Activated T-cell treated with anti-CD3 and anti-CD28 coated beads, Interleukin-2, amount 50 U/mL, for 72 hours (primary cell): ENCODE data around the gene MAPKAPK3. TPM values are rescaled to one million over a fixed set of nuclear protein-coding genes. Genes with fewer than 3 reads are reported as not detected.
A peak's percentile ranks its signal among the peaks of the same experiment; 100 is the strongest.

Source experiments
- ATAC-seq, 2 donors: fragments of 150-1000 bp; cut with Tn5 transposase; replicated peaks in 1 of 2; 2 replicates each; pipeline ENCODE4 v1.10.0; 2021; ENCODE audit warnings: moderate library complexity in 2 of 2, mild to moderate bottlenecking in 1 of 2
- DNase-seq, 2 donors: peaks; one replicate each; pipeline ENCODE4 v3.0.0; 2021 to 2022; ENCODE audit warnings: mixed read lengths in 1 of 2
- H3K27ac Mint-ChIP-seq: one replicate; pipeline ENCODE4 v1.8.0; 2022; ENCODE audit warnings: mild to moderate bottlenecking, moderate library complexity, mixed read lengths
- H3K27me3 Mint-ChIP-seq: one replicate; pipeline ENCODE4 v1.8.0; 2022; ENCODE audit warnings: low read depth, mixed read lengths
- H3K36me3 Mint-ChIP-seq, 2 donors: one replicate each; pipeline ENCODE4 v1.8.0; 2022; ENCODE audit warnings: mixed read lengths in 2 of 2, mild to moderate bottlenecking in 1 of 2; ENCODE audit not compliant: insufficient read depth in 2 of 2
- H3K4me1 Mint-ChIP-seq: one replicate; pipeline ENCODE4 v1.8.0; 2022; ENCODE audit warnings: low read depth, mixed read lengths
- H3K4me3 Mint-ChIP-seq, 2 donors: one replicate each; pipeline ENCODE4 v1.8.0; 2022; ENCODE audit warnings: mild to moderate bottlenecking in 2 of 2, mixed read lengths in 2 of 2, moderate library complexity in 2 of 2
- H3K9me3 Mint-ChIP-seq, 2 donors: one replicate each; pipeline ENCODE4 v1.8.0; 2022; ENCODE audit warnings: mixed read lengths in 2 of 2
- total RNA-seq, 2 donors: library from RNA; stranded (reverse); gene quantifications; one replicate each; pipeline ENCODE4 v1.2.3, GENCODE V29; 2022

The MAPKAPK3 gene
- total RNA-seq, result 100 to 1,000 TPM; 116 to 129 TPM

- peak; percentile 46 for DNase-seq
- no peaks in the 10 kb centered on the region for H3K9me3 Mint-ChIP-seq
- H3K27ac Mint-ChIP-seq, result peak within 1 kb of the TSS; percentile 93
- H3K36me3 Mint-ChIP-seq, result peaks cover 9 to 21% of the 10 kb centered on the region in 2 donors
- peak; percentile 0 to 3 for ATAC-seq
- H3K4me3 Mint-ChIP-seq, result peak within 1 kb of the TSS; percentile 97 to 100
- peaks cover 69% of the 10 kb centered on the region for H3K4me1 Mint-ChIP-seq
- no peaks in the 10 kb centered on the region for H3K27me3 Mint-ChIP-seq
Measured at GRCh38 chr3:50617096-50617791, at the start of gene MAPKAPK3. MAPKAPK3 (plus strand) TSS chr3:50617151; CDS start chr3:50617566, 415 bp downstream.

DNA sequence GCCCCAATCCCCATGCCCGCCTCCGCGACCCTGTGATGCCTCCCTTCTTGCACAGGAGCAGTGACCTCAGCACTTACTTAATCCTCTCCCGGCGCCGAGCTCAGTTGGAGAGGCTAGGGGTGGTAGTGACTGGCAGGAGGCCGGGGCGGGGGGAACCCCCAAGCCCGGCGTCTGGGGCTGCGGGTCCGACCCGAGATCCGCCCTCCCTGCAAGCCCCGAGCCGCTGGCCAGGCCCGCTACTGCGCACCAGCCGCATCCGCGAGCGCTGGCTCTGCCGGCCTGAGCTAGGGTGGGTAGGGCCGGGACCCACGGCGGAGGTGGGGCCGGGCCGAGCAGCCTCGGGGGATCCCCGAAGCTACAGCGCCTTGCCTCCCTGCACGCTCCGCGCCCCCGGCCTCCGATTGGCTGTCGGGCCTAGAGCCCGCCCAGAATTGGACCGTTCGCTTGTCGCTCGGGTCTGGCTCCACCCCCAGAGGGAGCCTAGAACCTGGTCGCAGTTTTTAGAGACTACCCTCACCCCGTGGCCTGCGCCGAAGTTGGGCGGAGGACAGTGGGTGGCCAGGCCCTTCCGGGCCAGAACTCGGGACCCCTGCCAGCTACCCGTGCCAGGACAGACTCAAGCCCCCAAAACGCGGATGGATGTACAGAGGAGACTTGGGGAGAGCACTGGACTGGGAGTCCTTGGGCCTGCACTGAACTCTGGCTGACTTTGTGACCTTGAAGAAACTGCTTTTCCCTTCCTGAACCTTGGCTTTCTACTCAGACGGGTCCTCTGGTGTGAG, 49.4 kb upstream of the MAPKAPK3 start, which contains the start of gene C3orf18:
Gene C3orf18 (minus strand): TSS at position 362 of the 782 bp plus-strand sequence. CDS start 2,048 bp downstream, outside the sequence.
- Mint-ChIP-seq H3K9me3 (no peaks in the 10 kb centered on the region), H3K4me1 (peaks cover 65% of the 10 kb centered on the region), H3K36me3 (peaks cover 3 to 6% of the 10 kb centered on the region in 2 donors), H3K27ac (peak within 1 kb of the TSS; percentile 97), H3K27me3 (no peaks in the 10 kb centered on the region), H3K4me3 (peak within 1 kb of the TSS; percentile 95 to 96)
- ATAC-seq, result peak; percentile 76
- peak; percentile 97 to 98 for DNase-seq

DNA sequence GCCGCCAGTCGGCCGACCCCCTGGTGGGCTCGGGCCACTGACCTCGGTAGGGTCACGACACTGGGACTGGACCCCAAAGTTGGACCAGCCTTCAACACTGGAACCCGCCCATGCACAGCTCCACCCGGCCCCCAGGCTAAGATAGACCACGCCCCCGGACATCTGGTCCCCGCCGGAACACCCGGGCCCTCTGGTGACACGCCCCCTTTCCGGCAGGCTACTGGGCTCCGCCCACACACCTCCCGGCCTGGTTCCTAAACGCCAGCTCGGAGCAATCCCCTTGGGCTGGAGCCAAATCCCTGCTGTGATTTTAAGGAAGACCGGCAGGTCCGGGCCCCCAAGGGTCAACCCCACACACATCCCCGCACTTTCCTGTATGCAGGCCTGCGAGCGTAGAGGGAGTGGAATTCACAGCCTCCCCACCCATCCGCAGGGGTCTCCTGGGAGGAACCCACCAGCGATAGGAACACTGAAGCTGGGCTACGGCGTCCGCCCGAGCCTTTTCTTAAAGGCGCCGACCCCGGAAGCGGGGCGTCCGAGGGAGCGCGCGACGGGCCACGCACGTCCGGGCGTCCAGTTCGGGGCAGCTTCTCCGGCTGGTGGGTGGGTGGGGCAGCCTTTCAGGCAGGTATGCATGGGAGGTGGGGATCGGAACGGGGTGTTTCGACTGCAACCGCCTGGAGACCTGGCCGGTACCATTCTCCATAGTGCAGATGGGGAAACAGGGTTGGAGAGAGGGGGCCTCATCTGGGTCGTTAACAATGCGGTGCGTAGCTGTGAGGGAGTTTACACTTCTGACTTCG, 47.8 kb upstream of the MAPKAPK3 start, which contains the start of gene HEMK1:
Gene HEMK1 (plus strand): TSS at position 576 of the 803 bp plus-strand sequence. CDS start 1,583 bp downstream, outside the sequence.
- peak within 1 kb of the TSS; percentile 92 for H3K27ac Mint-ChIP-seq
- no peaks in the 10 kb centered on the region for H3K9me3 Mint-ChIP-seq
- no peaks in the 10 kb centered on the region for H3K27me3 Mint-ChIP-seq
- peak within 1 kb of the TSS; percentile 95 to 96 for H3K4me3 Mint-ChIP-seq
- ATAC-seq, result peak; percentile 45 to 47
- peak; percentile 99 for DNase-seq
- peaks cover 4 to 6% of the 10 kb centered on the region in 2 donors for H3K36me3 Mint-ChIP-seq
- H3K4me1 Mint-ChIP-seq, result peaks cover 69% of the 10 kb centered on the region

DNA sequence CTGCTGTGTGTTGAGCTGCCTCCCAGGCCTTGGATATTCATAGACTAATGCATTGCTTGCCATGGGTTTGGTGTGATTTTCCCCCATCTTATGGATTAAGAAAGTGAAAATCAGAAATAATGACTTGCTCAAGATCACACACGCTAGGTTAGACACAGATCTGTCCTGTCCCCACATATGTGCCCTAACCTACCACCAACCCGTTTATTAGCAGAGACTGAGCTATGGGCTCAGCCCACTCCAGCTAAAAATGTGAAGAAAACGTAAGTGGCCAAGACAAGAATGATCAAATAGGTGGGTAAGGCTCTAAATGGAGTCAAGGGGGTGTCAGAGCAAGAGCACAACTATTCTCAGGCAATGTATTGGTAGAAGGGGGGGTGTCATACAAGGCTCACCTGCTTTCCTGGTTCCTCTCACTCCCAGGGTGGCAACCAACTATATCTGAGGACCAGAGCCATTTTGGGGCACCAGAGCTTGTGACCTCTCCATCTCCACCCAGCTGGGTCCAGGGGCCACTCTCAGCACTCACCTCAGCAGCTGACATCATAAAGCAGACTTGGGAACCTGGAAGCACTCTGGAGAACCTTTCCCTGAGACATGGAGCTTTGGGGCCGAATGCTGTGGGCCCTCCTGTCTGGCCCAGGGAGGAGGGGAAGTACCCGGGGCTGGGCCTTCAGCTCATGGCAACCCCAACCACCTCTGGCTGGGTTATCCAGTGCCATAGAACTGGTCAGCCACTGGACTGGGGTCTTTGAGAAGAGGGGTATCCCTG, 46.3 kb upstream of the MAPKAPK3 start:
- peak overlapping the region; percentile 92 for H3K27ac Mint-ChIP-seq
- no peak for DNase-seq
- peak overlapping the region; percentile 95 to 96 for H3K4me3 Mint-ChIP-seq
- no peaks in the 10 kb centered on the region for H3K9me3 Mint-ChIP-seq
- ATAC-seq, result no peak
- peaks cover 75% of the 10 kb centered on the region for H3K4me1 Mint-ChIP-seq
- peaks cover 8 to 9% of the 10 kb centered on the region in 2 donors for H3K36me3 Mint-ChIP-seq
- no peaks in the 10 kb centered on the region for H3K27me3 Mint-ChIP-seq

- Mint-ChIP-seq H3K27ac (peak overlapping the region; percentile 92), H3K9me3 (no peaks in the 10 kb centered on the region), H3K36me3 (peaks cover 10 to 11% of the 10 kb centered on the region in 2 donors), H3K4me1 (peaks cover 77% of the 10 kb centered on the region), H3K27me3 (no peaks in the 10 kb centered on the region), H3K4me3 (peak overlapping the region; percentile 95 to 96)
- DNase-seq, result peak in 1 of 2 donors; percentile 21
- ATAC-seq, result no peak
Measured at GRCh38 chr3:50571486-50571885, 45.5 kb upstream of the MAPKAPK3 start.

DNA sequence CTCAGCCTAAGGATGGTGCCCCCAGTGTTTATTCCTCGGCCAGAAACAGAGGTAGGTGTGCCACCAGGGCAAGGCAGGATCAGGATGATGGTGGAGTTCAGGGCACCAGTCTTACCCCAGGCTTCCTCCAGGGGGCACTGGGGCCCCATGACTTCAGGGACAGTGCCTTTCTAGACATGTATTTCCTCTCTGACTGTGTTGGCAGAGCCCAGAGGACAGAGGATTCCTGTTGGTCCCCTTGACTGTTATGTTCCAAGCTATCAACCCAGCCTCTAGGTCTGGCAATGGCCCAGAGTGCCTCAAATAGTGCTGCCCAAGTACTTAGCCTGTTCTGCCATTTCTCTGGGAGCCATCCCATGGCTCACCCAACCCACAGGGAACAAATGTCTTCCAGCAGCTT, 44.8 kb upstream of the MAPKAPK3 start:
- H3K9me3 Mint-ChIP-seq, result no peaks in the 10 kb centered on the region
- peaks cover 10 to 11% of the 10 kb centered on the region in 2 donors for H3K36me3 Mint-ChIP-seq
- H3K27me3 Mint-ChIP-seq, result no peaks in the 10 kb centered on the region
- DNase-seq, result peak; percentile 85 to 87
- ATAC-seq, result peak; percentile 21 to 24
- H3K4me1 Mint-ChIP-seq, result peaks cover 75% of the 10 kb centered on the region
- peak overlapping the region; percentile 95 to 96 for H3K4me3 Mint-ChIP-seq
- peak overlapping the region; percentile 92 for H3K27ac Mint-ChIP-seq

- peak; percentile 13 to 19 for ATAC-seq
- H3K4me1 Mint-ChIP-seq, result peaks cover 79% of the 10 kb centered on the region
- peaks cover 10 to 15% of the 10 kb centered on the region in 2 donors for H3K36me3 Mint-ChIP-seq
Measured at GRCh38 chr3:50572801-50573371, 44.1 kb upstream of the MAPKAPK3 start.

DNA sequence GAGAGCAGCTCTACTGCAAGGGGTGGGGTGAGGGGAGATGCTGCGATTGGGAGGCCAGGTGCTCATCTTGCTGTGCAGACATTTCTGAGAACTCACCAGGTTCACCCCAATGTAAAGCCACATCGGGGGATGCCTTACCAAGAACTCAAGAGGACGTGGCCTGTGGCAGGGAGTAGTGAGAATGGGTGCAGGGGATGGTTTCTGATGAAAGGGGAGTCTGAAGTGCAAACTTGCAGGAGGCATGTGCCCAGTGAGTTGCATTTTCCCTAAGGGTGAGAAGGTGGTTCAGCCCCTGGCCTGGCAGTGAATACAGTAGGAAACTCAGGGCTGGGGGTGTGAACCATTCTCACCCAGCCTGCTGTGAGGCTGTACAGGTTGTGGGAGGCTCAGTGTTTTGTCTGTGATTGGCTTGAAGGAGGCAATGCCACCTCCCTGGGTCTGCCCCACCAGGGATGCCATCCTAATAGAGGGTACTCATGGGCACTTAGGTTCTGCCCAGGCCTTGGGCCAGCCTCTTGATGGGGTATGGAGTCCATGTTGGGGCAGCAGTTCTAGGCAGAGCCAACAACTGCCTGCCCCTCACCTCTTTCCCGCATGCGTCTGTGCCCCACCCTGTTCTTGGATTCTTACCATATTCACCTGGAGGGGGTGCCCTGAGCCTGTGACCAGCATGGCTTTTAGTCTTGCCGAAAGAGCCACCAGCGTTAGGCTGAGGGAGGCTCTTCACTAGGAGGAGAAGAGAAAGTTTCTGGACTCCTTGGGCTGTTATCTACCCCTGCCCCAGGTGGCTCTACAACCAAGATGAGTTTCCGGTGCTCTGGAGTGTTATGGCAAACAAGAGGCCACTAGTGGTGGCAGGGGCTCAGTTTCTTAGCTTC, 43.1 kb upstream of the MAPKAPK3 start:
- peak overlapping the region; percentile 92 for H3K27ac Mint-ChIP-seq
- DNase-seq (peak; percentile 88 to 91), ATAC-seq (peak; percentile 58 to 61)
- peaks cover 10 to 15% of the 10 kb centered on the region in 2 donors for H3K36me3 Mint-ChIP-seq
- H3K4me1 Mint-ChIP-seq, result peaks cover 75% of the 10 kb centered on the region
- peak overlapping the region; percentile 95 to 96 for H3K4me3 Mint-ChIP-seq
- H3K27me3 Mint-ChIP-seq, result no peaks in the 10 kb centered on the region
- no peaks in the 10 kb centered on the region for H3K9me3 Mint-ChIP-seq

More at GRCh38 chr3:50572801-50573371, 44.1 kb upstream of the MAPKAPK3 start:
- DNase-seq, result peak; percentile 71 to 78
- peak overlapping the region; percentile 95 to 96 for H3K4me3 Mint-ChIP-seq
- no peaks in the 10 kb centered on the region for H3K27me3 Mint-ChIP-seq
- H3K27ac Mint-ChIP-seq, result peak overlapping the region; percentile 92
- no peaks in the 10 kb centered on the region for H3K9me3 Mint-ChIP-seq

- DNase-seq (peak; percentile 78 to 80), ATAC-seq (peak; percentile 17 to 34)
- Mint-ChIP-seq H3K36me3 (peaks cover 9 to 16% of the 10 kb centered on the region in 2 donors), H3K27me3 (no peaks in the 10 kb centered on the region), H3K9me3 (no peaks in the 10 kb centered on the region), H3K4me3 (peak overlapping the region; percentile 95 to 96), H3K4me1 (peaks cover 81% of the 10 kb centered on the region), H3K27ac (peak overlapping the region; percentile 92)
Measured at GRCh38 chr3:50574444-50574831, 42.5 kb upstream of the MAPKAPK3 start.

- H3K9me3 Mint-ChIP-seq, result no peaks in the 10 kb centered on the region
- H3K36me3 Mint-ChIP-seq, result peaks cover 7 to 16% of the 10 kb centered on the region in 2 donors
- no peak for ATAC-seq
Measured at GRCh38 chr3:50575372-50575771, 41.6 kb upstream of the MAPKAPK3 start.

DNA sequence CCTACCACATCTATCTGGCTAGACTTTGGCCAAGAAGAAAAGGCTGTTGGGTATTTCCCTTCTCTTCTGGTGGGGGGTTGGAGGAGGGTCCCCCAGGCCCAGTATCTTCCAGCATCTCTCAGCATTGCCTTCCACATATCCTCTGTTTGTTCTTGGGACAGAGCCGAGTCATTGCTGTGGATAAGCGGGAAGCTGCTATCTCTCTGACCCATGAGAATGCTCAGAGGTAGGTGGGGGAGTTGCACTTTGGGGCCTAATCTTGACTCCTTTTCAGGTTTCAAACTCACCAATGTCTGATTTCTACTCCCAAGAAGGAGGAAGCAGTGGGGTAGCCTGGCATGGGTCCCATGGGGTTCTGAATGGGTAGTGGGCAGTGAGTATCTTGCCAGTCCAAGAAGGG, 39.6 kb upstream of the MAPKAPK3 start:
- Mint-ChIP-seq H3K27ac (peak overlapping the region; percentile 55), H3K4me3 (no peak overlapping the region), H3K27me3 (no peaks in the 10 kb centered on the region), H3K4me1 (peaks cover 86% of the 10 kb centered on the region), H3K9me3 (no peaks in the 10 kb centered on the region), H3K36me3 (peaks cover 7 to 18% of the 10 kb centered on the region in 2 donors)
- ATAC-seq (no peak), DNase-seq (no peak)

More at GRCh38 chr3:50575372-50575771, 41.6 kb upstream of the MAPKAPK3 start:
- peaks cover 89% of the 10 kb centered on the region for H3K4me1 Mint-ChIP-seq
- H3K4me3 Mint-ChIP-seq, result peak overlapping the region; percentile 22 to 95
- DNase-seq, result no peak
- H3K27me3 Mint-ChIP-seq, result no peaks in the 10 kb centered on the region
- peak overlapping the region; percentile 92 for H3K27ac Mint-ChIP-seq
